ENCODE measurements around the gene P2RY14. TPM values are rescaled to one million over a fixed set of nuclear protein-coding genes. Genes with fewer than 3 reads are reported as not detected.

The P2RY14 gene
- total and polyA plus RNA-seq, 2 donors from 2014 or later = 0.54 to 2.4 TPM

DNA sequence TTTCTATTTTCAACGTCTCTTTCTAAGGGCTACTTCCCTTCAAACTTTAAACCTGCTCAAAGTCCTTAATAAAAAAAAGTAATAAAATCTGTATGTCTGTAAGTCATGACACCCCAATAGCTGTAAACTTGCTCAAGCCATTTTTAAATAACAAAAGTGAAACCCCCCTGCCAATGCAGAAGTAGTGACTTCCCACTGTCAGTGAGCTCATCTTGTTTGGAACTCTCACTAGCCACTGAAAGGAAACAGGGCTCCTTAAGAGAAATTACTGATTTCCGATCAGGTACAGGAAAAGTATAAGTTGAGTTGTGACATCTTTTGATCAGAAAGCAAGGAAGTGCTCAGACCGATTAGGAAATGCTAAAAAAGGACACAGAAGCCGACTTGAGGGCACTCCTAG lies 47.7 kb downstream of the P2RY14 start:
- no peak for DNase-seq
- Histone ChIP-seq H3K36me3 (ENCODE audit: control insufficient read depth in 2 of 3, insufficient read depth in 3 of 3, low read length in 3 of 3) (no peaks in the 10 kb centered on the region), H3K27ac (ENCODE audit: low read depth in 2 of 2, low read length in 2 of 2) (no peak overlapping the region), H3K9me3 (ENCODE audit: control insufficient read depth in 2 of 3, insufficient read depth in 1 of 3, low read length in 3 of 3) (no peaks in the 10 kb centered on the region), H3K4me1 (ENCODE audit: control insufficient read depth in 2 of 3, insufficient read depth in 2 of 3, low read depth in 1 of 3, low read length in 3 of 3) (peaks cover 0 to 8% (median 2%) of the 10 kb centered on the region in 3 donors), H3K27me3 (ENCODE audit: control insufficient read depth, insufficient read depth, low read length) (no peaks in the 10 kb centered on the region), H3K4me3 (ENCODE audit: low read length in 3 of 3) (no peak overlapping the region), H3K9ac (ENCODE audit: low read length in 3 of 3) (no peak overlapping the region)
- FAIRE-seq = no peak
- intact Hi-C loops (cut with DNase I) = no loop called here
- TF ChIP-seq, protein P1, sequence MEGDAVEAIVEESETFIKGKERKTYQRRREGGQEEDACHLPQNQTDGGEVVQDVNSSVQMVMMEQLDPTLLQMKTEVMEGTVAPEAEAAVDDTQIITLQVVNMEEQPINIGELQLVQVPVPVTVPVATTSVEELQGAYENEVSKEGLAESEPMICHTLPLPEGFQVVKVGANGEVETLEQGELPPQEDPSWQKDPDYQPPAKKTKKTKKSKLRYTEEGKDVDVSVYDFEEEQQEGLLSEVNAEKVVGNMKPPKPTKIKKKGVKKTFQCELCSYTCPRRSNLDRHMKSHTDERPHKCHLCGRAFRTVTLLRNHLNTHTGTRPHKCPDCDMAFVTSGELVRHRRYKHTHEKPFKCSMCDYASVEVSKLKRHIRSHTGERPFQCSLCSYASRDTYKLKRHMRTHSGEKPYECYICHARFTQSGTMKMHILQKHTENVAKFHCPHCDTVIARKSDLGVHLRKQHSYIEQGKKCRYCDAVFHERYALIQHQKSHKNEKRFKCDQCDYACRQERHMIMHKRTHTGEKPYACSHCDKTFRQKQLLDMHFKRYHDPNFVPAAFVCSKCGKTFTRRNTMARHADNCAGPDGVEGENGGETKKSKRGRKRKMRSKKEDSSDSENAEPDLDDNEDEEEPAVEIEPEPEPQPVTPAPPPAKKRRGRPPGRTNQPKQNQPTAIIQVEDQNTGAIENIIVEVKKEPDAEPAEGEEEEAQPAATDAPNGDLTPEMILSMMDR (IDR thresholded peaks at IDR 0.05; ENCODE audit: borderline replicate concordance, extremely low read depth, insufficient read depth) = no peak

DNA sequence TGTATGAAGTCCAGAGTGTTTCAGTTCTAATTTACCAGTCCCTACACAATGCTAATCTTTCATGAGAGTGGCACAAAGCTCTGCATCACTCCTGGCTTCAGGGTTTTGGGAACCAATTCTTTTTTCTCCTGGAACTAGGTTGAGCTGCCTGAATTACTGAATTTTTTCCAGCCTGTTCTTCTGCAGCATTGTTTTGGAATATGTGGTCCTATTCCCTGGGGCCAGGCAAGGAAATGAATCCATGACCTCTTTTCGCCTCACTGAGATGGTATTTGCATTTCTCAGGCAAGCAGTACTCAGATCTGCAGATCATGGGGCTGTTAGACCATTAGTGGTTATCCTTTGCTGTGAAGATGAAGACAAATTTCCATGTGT lies 49.7 kb downstream of the P2RY14 start:
- FAIRE-seq = no peak
- peak in 2 of 5 donors; percentile 10 to 19 for DNase-seq
- no peak overlapping the region for H3K27ac ChIP-seq (ENCODE audit: low read depth in 2 of 2, low read length in 2 of 2)
- H3K9ac ChIP-seq (ENCODE audit: low read length in 3 of 3) = no peak overlapping the region
- no peaks in the 10 kb centered on the region for H3K27me3 ChIP-seq (ENCODE audit: control insufficient read depth, insufficient read depth, low read length)
- no peaks in the 10 kb centered on the region for H3K36me3 ChIP-seq (ENCODE audit: control insufficient read depth in 2 of 3, insufficient read depth in 3 of 3, low read length in 3 of 3)
- intact Hi-C loops (cut with DNase I) = no loop called here
- no peak overlapping the region for H3K4me3 ChIP-seq (ENCODE audit: low read length in 3 of 3)
- peaks cover 0 to 8% (median 2%) of the 10 kb centered on the region in 3 donors for H3K4me1 ChIP-seq (ENCODE audit: control insufficient read depth in 2 of 3, insufficient read depth in 2 of 3, low read depth in 1 of 3, low read length in 3 of 3)
- no peaks in the 10 kb centered on the region for H3K9me3 ChIP-seq (ENCODE audit: control insufficient read depth in 2 of 3, insufficient read depth in 1 of 3, low read length in 3 of 3)
- TF ChIP-seq, protein P1 (IDR thresholded peaks at IDR 0.05; ENCODE audit: borderline replicate concordance, extremely low read depth, insufficient read depth) = no peak

DNA sequence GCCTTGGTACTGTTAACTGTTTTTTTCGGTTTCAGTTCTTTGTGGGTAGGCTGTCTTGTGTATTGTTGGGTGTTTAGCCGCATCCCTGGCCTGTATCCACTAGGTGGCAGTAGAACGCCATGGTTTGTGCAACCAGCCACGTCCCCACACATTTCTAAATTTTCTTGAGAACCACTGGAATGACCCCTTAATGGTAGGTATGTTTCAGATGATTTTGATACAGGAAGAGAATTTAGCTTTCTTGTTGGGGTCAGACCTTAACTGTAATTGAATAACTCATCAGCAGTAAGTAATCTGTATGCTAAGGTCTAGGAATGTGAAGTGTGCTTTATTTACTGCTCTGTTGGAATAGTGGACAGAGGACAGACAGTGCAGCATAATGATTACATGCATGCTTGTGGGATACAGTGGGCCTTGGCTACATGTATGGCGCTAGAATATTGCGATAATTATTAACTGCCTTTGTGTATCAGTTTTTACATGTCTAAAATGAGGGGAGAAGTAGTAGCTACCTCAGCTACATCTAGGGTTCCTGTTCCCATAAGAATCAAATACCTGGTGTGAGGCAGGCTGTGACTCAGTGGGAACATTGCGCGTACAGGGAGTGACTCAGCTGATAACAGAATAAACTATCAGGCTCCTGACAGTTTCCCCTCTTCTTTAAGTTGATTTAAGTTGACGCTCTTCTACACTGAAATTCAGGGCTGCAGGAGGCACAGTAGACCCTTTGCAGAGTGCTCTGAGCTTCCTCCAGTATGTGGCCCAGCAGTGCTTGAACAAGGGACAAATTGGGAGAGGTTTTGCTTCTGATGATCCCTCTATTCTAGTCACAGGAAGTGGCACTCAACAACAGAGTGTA lies 50.3 kb downstream of the P2RY14 start:
- Histone ChIP-seq H3K4me3 (ENCODE audit: low read length in 3 of 3) (no peak overlapping the region), H3K4me1 (ENCODE audit: control insufficient read depth in 2 of 3, insufficient read depth in 2 of 3, low read depth in 1 of 3, low read length in 3 of 3) (peaks cover 0 to 8% (median 2%) of the 10 kb centered on the region in 3 donors), H3K27ac (ENCODE audit: low read depth in 2 of 2, low read length in 2 of 2) (no peak overlapping the region), H3K9ac (ENCODE audit: low read length in 3 of 3) (no peak overlapping the region), H3K9me3 (ENCODE audit: control insufficient read depth in 2 of 3, insufficient read depth in 1 of 3, low read length in 3 of 3) (no peaks in the 10 kb centered on the region), H3K27me3 (ENCODE audit: control insufficient read depth, insufficient read depth, low read length) (no peaks in the 10 kb centered on the region), H3K36me3 (ENCODE audit: control insufficient read depth in 2 of 3, insufficient read depth in 3 of 3, low read length in 3 of 3) (no peaks in the 10 kb centered on the region)
- TF ChIP-seq, protein P1 (IDR thresholded peaks at IDR 0.05; ENCODE audit: borderline replicate concordance, extremely low read depth, insufficient read depth) = peak; percentile 94
- intact Hi-C loops (cut with DNase I) = no loop called here
- FAIRE-seq = peak; percentile 53
- peak; percentile 77 to 89 (median 83) for DNase-seq
